Measurements from ENCODE around the gene CMTM5. TPM values are rescaled to one million over a fixed set of nuclear protein-coding genes. Genes with fewer than 3 reads are reported as not detected.
"Not testable (repeated sequence)": the region's sequence is repeated elsewhere in the genome, so short reads cannot be mapped to it uniquely, and the experiment has no call there.

The CMTM5 gene
- total RNA-seq, 2 donors from 2014 or later: 0.40 to 1.4 TPM

DNA sequence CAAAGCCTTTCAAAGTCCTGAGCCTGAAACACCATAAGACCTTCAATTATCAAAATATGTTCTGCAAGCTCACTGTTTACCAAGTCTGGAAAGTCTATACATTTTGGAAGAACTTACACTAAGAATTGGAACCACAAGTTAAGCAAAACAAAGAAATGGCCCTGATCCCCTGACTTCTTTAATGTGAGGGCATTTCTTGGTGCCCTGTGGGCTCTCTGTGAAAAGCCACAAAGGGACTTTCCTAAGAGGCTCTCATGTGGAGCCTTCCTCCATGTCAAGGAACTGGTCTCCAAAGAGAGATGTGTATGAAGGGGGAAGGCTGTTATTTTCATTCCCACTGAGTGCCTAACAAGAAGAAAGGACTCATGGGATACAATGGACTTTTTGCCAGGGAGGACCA lies 44.7 kb downstream of the CMTM5 start:
- Mint-ChIP-seq H3K4me1 (peaks cover 10% of the 10 kb centered on the region), H3K36me3 (ENCODE audit: low read depth) (no peaks in the 10 kb centered on the region), H3K27ac (no peak overlapping the region), H3K27me3 (ENCODE audit: insufficient read depth) (peaks cover 34% of the 10 kb centered on the region), H3K4me3 (no peak overlapping the region), H3K9me3 (no peaks in the 10 kb centered on the region)
- no peak for DNase-seq
- Histone ChIP-seq H3K9me3 (ENCODE audit: control insufficient read depth, low read length) (no peaks in the 10 kb centered on the region), H3K9ac (ENCODE audit: extremely low read depth, low read length, poor library complexity, severe bottlenecking) (no peak overlapping the region), H3K4me3 (ENCODE audit: low read length) (no peak overlapping the region), H3K27ac (ENCODE audit: low read depth, low read length) (no peak overlapping the region), H3K27me3 (ENCODE audit: control insufficient read depth, insufficient read depth, low read length, poor library complexity, severe bottlenecking) (peaks cover 5% of the 10 kb centered on the region), H3K4me1 (ENCODE audit: control insufficient read depth, insufficient read depth, low read length) (no peaks in the 10 kb centered on the region), H3K36me3 (ENCODE audit: control insufficient read depth, insufficient read depth, low read length) (no peaks in the 10 kb centered on the region)
- TF ChIP-seq, protein P1, sequence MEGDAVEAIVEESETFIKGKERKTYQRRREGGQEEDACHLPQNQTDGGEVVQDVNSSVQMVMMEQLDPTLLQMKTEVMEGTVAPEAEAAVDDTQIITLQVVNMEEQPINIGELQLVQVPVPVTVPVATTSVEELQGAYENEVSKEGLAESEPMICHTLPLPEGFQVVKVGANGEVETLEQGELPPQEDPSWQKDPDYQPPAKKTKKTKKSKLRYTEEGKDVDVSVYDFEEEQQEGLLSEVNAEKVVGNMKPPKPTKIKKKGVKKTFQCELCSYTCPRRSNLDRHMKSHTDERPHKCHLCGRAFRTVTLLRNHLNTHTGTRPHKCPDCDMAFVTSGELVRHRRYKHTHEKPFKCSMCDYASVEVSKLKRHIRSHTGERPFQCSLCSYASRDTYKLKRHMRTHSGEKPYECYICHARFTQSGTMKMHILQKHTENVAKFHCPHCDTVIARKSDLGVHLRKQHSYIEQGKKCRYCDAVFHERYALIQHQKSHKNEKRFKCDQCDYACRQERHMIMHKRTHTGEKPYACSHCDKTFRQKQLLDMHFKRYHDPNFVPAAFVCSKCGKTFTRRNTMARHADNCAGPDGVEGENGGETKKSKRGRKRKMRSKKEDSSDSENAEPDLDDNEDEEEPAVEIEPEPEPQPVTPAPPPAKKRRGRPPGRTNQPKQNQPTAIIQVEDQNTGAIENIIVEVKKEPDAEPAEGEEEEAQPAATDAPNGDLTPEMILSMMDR (conservative IDR thresholded peaks at IDR 0.05): no peak

DNA sequence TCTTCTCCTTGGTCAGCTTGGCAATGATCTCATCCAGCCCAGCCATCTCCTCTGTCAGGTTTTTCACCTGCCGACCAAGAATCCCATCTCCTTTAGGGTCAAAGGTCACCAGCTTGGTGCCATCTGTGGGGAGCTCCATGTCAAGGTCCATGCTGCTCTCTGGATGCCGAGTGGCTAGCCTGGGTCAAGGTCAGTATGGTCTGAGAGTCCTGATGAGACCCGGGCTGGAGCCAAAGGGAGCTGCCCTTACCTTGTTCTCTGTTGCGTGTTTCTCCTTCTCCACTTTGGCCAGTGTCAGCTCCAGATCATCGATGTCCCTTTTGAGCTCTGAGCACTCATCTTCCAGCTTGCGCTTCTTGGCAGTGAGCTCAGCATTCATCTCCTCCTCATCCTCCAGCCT lies 46.8 kb downstream of the CMTM5 start:
- no peak overlapping the region for H3K27ac Mint-ChIP-seq

DNA sequence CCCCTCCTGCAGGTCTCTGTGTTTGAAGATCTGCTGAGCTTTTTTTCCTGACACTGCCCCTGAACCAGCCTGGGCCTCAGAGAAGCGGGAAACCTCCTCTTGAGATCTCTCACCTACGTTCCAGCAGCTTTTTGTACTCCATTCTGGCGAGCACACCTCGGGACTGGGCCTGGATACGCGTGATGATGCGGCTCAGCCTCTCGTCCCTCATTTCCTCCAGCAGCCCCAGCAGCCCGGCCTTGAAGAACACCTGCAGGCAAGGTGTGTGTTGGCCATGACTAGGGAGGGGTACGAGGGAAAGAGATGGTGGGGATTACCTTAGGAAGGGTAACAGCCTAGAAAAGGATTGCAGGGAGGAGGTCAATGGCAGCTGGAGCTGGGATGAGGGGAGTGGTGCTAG lies 48.3 kb downstream of the CMTM5 start:
- H3K4me1 Mint-ChIP-seq: peaks cover 10% of the 10 kb centered on the region
- DNase-seq: no peak
- TF ChIP-seq, protein P1 (conservative IDR thresholded peaks at IDR 0.05): no peak
- no peak overlapping the region for H3K27ac ChIP-seq (ENCODE audit: low read depth, low read length)
- 90 to 95% methylated on average over 9 to 10 of the region's 10 CpGs for WGBS, 2 experiments (ENCODE audit: insufficient coverage in 1 of 2, insufficient read length in 1 of 2)
- no peaks in the 10 kb centered on the region for H3K4me1 ChIP-seq (ENCODE audit: control insufficient read depth, insufficient read depth, low read length)
- peaks cover 16% of the 10 kb centered on the region for H3K27me3 ChIP-seq (ENCODE audit: control insufficient read depth, insufficient read depth, low read length, poor library complexity, severe bottlenecking)
- H3K36me3 Mint-ChIP-seq (ENCODE audit: low read depth): no peaks in the 10 kb centered on the region
- H3K9me3 Mint-ChIP-seq: no peaks in the 10 kb centered on the region
- no peaks in the 10 kb centered on the region for H3K9me3 ChIP-seq (ENCODE audit: control insufficient read depth, low read length)
- no peak overlapping the region for H3K4me3 ChIP-seq (ENCODE audit: low read length)
- H3K4me3 Mint-ChIP-seq: no peak overlapping the region
- no peak overlapping the region for H3K27ac Mint-ChIP-seq
- peaks cover 38% of the 10 kb centered on the region for H3K27me3 Mint-ChIP-seq (ENCODE audit: insufficient read depth)
- H3K36me3 ChIP-seq (ENCODE audit: control insufficient read depth, insufficient read depth, low read length): no peaks in the 10 kb centered on the region
- no peak overlapping the region for H3K9ac ChIP-seq (ENCODE audit: extremely low read depth, low read length, poor library complexity, severe bottlenecking)

More for the DNA sequence above, 46.8 kb downstream of the CMTM5 start:
- no peaks in the 10 kb centered on the region for H3K4me1 ChIP-seq (ENCODE audit: control insufficient read depth, insufficient read depth, low read length)
- Mint-ChIP-seq H3K4me3 (no peak overlapping the region), H3K36me3 (ENCODE audit: low read depth) (no peaks in the 10 kb centered on the region), H3K27me3 (ENCODE audit: insufficient read depth) (peaks cover 43% of the 10 kb centered on the region), H3K4me1 (peaks cover 10% of the 10 kb centered on the region), H3K9me3 (no peaks in the 10 kb centered on the region)
- TF ChIP-seq, protein P1 (conservative IDR thresholded peaks at IDR 0.05): no peak
- H3K9ac ChIP-seq (ENCODE audit: extremely low read depth, low read length, poor library complexity, severe bottlenecking): no peak overlapping the region
- no peak overlapping the region for H3K27ac ChIP-seq (ENCODE audit: low read depth, low read length)
- peaks cover 16% of the 10 kb centered on the region for H3K27me3 ChIP-seq (ENCODE audit: control insufficient read depth, insufficient read depth, low read length, poor library complexity, severe bottlenecking)
- WGBS, 2 experiments (ENCODE audit: insufficient coverage in 1 of 2, insufficient read length in 1 of 2): 93 to 95% methylated on average over 6 of the region's 6 CpGs
- no peaks in the 10 kb centered on the region for H3K36me3 ChIP-seq (ENCODE audit: control insufficient read depth, insufficient read depth, low read length)
- no peak overlapping the region for H3K4me3 ChIP-seq (ENCODE audit: low read length)
- H3K9me3 ChIP-seq (ENCODE audit: control insufficient read depth, low read length): no peaks in the 10 kb centered on the region
- DNase-seq: no peak

DNA sequence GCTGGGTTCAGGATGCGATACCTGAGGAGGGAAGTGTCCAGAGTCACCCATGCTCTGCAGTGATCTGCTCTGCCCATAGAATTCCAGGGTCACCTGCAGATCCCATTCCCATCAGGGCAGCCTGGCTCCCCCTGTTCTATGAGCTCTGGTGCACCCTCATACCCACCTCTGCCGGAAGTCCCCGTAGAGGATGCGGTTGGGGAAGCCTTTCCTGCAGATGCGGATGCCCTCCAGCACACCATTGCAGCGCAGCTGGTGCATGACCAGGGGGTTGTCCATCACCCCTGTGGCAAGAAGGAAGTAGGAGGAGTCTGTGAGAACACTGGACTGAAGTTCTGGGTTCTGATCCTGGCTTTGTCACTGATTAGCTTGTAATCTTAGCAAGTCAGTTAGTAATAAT lies 49.0 kb downstream of the CMTM5 start:
- not testable (repeated sequence) for H3K36me3 Mint-ChIP-seq (ENCODE audit: low read depth); DNase-seq; H3K9ac ChIP-seq (ENCODE audit: extremely low read depth, low read length, poor library complexity, severe bottlenecking); H3K27ac Mint-ChIP-seq; H3K4me1 ChIP-seq (ENCODE audit: control insufficient read depth, insufficient read depth, low read length); H3K9me3 Mint-ChIP-seq; H3K36me3 ChIP-seq (ENCODE audit: control insufficient read depth, insufficient read depth, low read length); H3K9me3 ChIP-seq (ENCODE audit: control insufficient read depth, low read length); H3K4me3 Mint-ChIP-seq; H3K27ac ChIP-seq (ENCODE audit: low read depth, low read length); H3K4me3 ChIP-seq (ENCODE audit: low read length); H3K4me1 Mint-ChIP-seq
- peaks cover 36% of the 10 kb centered on the region for H3K27me3 Mint-ChIP-seq (ENCODE audit: insufficient read depth)
- H3K27me3 ChIP-seq (ENCODE audit: control insufficient read depth, insufficient read depth, low read length, poor library complexity, severe bottlenecking): peaks cover 16% of the 10 kb centered on the region
- WGBS, 2 experiments (ENCODE audit: insufficient coverage in 1 of 2, insufficient read length in 1 of 2): 96 to 100% methylated on average over 3 to 6 of the region's 6 CpGs
